NB4 (cell line): ENCODE measurements around the gene C1S.

ENCODE experiments used
- POLR2A ChIP-seq: IDR thresholded peaks from 2 replicates; pipeline ENCODE4 v1.6.1; 2011; ENCODE audit warnings: mild to moderate bottlenecking; ENCODE audit not compliant: insufficient read length; ENCODE audit errors: extremely low read depth
- TF ChIP-seq, protein P1 (sequence below): IDR thresholded peaks from 2 replicates; pipeline ENCODE4 v1.6.1; 2011; ENCODE audit warnings: low read depth, low read length
- TF ChIP-seq, protein P2 (sequence below): IDR thresholded peaks from one replicate; pipeline ENCODE4 v1.5.1; 2012; ENCODE audit warnings: low read depth, low read length

GRCh38 chr12:7091660-7092228 lies 31.2 kb downstream of the C1S start:
- TF ChIP-seq, protein P1, sequence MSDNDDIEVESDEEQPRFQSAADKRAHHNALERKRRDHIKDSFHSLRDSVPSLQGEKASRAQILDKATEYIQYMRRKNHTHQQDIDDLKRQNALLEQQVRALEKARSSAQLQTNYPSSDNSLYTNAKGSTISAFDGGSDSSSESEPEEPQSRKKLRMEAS: no peak
- TF ChIP-seq, protein P2, sequence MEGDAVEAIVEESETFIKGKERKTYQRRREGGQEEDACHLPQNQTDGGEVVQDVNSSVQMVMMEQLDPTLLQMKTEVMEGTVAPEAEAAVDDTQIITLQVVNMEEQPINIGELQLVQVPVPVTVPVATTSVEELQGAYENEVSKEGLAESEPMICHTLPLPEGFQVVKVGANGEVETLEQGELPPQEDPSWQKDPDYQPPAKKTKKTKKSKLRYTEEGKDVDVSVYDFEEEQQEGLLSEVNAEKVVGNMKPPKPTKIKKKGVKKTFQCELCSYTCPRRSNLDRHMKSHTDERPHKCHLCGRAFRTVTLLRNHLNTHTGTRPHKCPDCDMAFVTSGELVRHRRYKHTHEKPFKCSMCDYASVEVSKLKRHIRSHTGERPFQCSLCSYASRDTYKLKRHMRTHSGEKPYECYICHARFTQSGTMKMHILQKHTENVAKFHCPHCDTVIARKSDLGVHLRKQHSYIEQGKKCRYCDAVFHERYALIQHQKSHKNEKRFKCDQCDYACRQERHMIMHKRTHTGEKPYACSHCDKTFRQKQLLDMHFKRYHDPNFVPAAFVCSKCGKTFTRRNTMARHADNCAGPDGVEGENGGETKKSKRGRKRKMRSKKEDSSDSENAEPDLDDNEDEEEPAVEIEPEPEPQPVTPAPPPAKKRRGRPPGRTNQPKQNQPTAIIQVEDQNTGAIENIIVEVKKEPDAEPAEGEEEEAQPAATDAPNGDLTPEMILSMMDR: no peak
- TF ChIP-seq POLR2A: no peak
